HEK293T (cell line): Measurements from ENCODE around the gene SLC23A1.

Source experiments
- ARNT ChIP-seq: fragments of 450-650 bp; IDR thresholded peaks from 2 replicates; pipeline ENCODE4 v1.6.1; 2017; ENCODE audit warnings: mild to moderate bottlenecking
- BHLHE40 ChIP-seq: fragments of 450-650 bp; IDR thresholded peaks from 2 replicates; pipeline ENCODE4 v1.6.1; 2016; ENCODE audit warnings: mild to moderate bottlenecking, moderate library complexity, borderline replicate concordance
- CTBP1 ChIP-seq: fragments of 450-650 bp; IDR thresholded peaks from 2 replicates; pipeline ENCODE4 v1.6.1; 2016; ENCODE audit warnings: borderline replicate concordance
- ELF4 ChIP-seq: fragments of 450-650 bp; IDR thresholded peaks from 2 replicates; pipeline ENCODE4 v1.6.1; 2017; ENCODE audit warnings: antibody characterized with exemption
- FOXA1 ChIP-seq: fragments of 450-650 bp; IDR thresholded peaks from 2 replicates; pipeline ENCODE4 v1.6.1; 2016; ENCODE audit warnings: mild to moderate bottlenecking
- FOXM1 ChIP-seq: fragments of 450-650 bp; IDR thresholded peaks from 2 replicates; pipeline ENCODE4 v1.6.1; 2017; ENCODE audit warnings: mild to moderate bottlenecking, borderline replicate concordance
- HDGF ChIP-seq: fragments of 450-650 bp; IDR thresholded peaks from 2 replicates; pipeline ENCODE4 v1.6.1; 2017; ENCODE audit warnings: antibody characterized with exemption, borderline replicate concordance
- L3MBTL2 ChIP-seq: fragments of 450-650 bp; conservative IDR thresholded peaks from 2 replicates; pipeline ENCODE4 v1.6.1; 2016; ENCODE audit warnings: mild to moderate bottlenecking
- LEF1 ChIP-seq: fragments of 450-650 bp; IDR thresholded peaks from 2 replicates; pipeline ENCODE4 v1.6.1; 2017; ENCODE audit warnings: mild to moderate bottlenecking, borderline replicate concordance
- NFRKB ChIP-seq: fragments of 450-650 bp; IDR thresholded peaks from 2 replicates; pipeline ENCODE4 v1.6.1; 2016; ENCODE audit warnings: mild to moderate bottlenecking, moderate library complexity
- PKNOX1 ChIP-seq: fragments of 450-650 bp; IDR thresholded peaks from 2 replicates; pipeline ENCODE4 v1.6.1; 2016
- SP1 ChIP-seq: fragments of 450-650 bp; IDR thresholded peaks from 2 replicates; pipeline ENCODE4 v1.6.1; 2017
- TARDBP ChIP-seq: fragments of 450-650 bp; IDR thresholded peaks from 2 replicates; pipeline ENCODE4 v1.6.1; 2016
- ZNF384 ChIP-seq: fragments of 450-650 bp; IDR thresholded peaks from 2 replicates; pipeline ENCODE4 v1.6.1; 2016

- TF ChIP-seq ZNF384 (no peak), PKNOX1 (no peak), ARNT (no peak), L3MBTL2 (no peak), SP1 (no peak), TARDBP (no peak), NFRKB (no peak), FOXA1 (no peak), ELF4 (no peak), HDGF (no peak), FOXM1 (no peak), BHLHE40 (no peak), CTBP1 (no peak), LEF1 (no peak)
These were observed 13.9 kb downstream of the SLC23A1 start for GRCh38 chr5:139369181-139369580.
